HEK293 (cell line): ENCODE results near the gene RTN4IP1.

Experiments
- CTCF ChIA-PET: fragments of 350-600 bp; formaldehyde crosslinking; extraction: SDS; loops from one replicate; lab custom pipeline; 2021; ENCODE audit warnings: antibody characterized with exemption; lab: Yijun Ruan, JAX
- POLR2A ChIA-PET: fragments of 300-600 bp; formaldehyde crosslinking; extraction: SDS; loops from one replicate; lab custom pipeline; 2020; ENCODE audit warnings: antibody characterized with exemption, inconsistent platforms; lab: Yijun Ruan, JAX
- H3K27ac ChIP-seq: fragments of 200-500 bp; sonication (Bioruptor generic); 2 replicates; pipeline ENCODE4 v1.5.1; 2014; ENCODE audit warnings: low read depth, low read length, control low read depth, inconsistent platforms; ENCODE audit errors: extremely low read depth
- H3K36me3 ChIP-seq, 2 experiments: fragments of 200-500 bp in 1 of 2; sonication (Bioruptor generic) in 1 of 2; 1 replicate in 1 of 2; 2 replicates in 1 of 2; pipeline ENCODE4 v1.5.1; 2014 to 2017; ENCODE audit warnings: inconsistent platforms in 2 of 2, low read length in 2 of 2; ENCODE audit not compliant: control insufficient read depth in 2 of 2, insufficient read depth in 1 of 2
- H3K4me1 ChIP-seq: fragments of 200-500 bp; sonication (Bioruptor generic); 2 replicates; pipeline ENCODE4 v1.5.1; 2014; ENCODE audit warnings: mild to moderate bottlenecking, low read length, inconsistent platforms; ENCODE audit not compliant: control insufficient read depth, insufficient read depth
- H3K4me3 ChIP-seq: 2 replicates; pipeline ENCODE4 v1.5.1; 2011; ENCODE audit warnings: low read depth, mild to moderate bottlenecking, control low read depth, low read length, moderate library complexity
- H3K9me3 ChIP-seq: fragments of 200-500 bp; sonication (Bioruptor generic); 2 replicates; pipeline ENCODE4 v1.5.1; 2014; ENCODE audit warnings: low read depth, low read length, inconsistent platforms; ENCODE audit not compliant: control insufficient read depth, insufficient read depth
- SCRT1 ChIP-seq: fragments of 450-650 bp; formaldehyde crosslinking; IDR thresholded peaks from 2 replicates; pipeline ENCODE4 v1.5.1; 2016; ENCODE audit warnings: missing biosample characterization, missing genetic modification characterization, borderline replicate concordance
- TRIM28 ChIP-seq: IDR thresholded peaks from 2 replicates; pipeline ENCODE4 v1.6.1; 2011; ENCODE audit warnings: low read length, control low read depth, borderline replicate concordance
- ZBTB1 ChIP-seq: fragments of 450-650 bp; formaldehyde crosslinking; IDR thresholded peaks from 2 replicates; pipeline ENCODE4 v1.5.1; 2016; ENCODE audit warnings: missing biosample characterization, missing genetic modification characterization
- ZFHX2 ChIP-seq: fragments of 450-650 bp; formaldehyde crosslinking; conservative IDR thresholded peaks from 2 replicates; pipeline ENCODE4 v1.5.1; 2016; ENCODE audit warnings: missing biosample characterization, missing genetic modification characterization
- ZNF157 ChIP-seq: fragments of 450-650 bp; formaldehyde crosslinking; IDR thresholded peaks from 2 replicates; pipeline ENCODE4 v1.5.1; 2016; ENCODE audit warnings: missing biosample characterization, missing genetic modification characterization
- ZNF18 ChIP-seq: fragments of 450-650 bp; formaldehyde crosslinking; IDR thresholded peaks from 2 replicates; pipeline ENCODE4 v1.5.1; 2016; ENCODE audit warnings: missing biosample characterization, missing genetic modification characterization
- ZNF239 ChIP-seq: fragments of 450-650 bp; formaldehyde crosslinking; IDR thresholded peaks from 2 replicates; pipeline ENCODE4 v1.5.1; 2016; ENCODE audit warnings: missing biosample characterization, missing genetic modification characterization
- ZNF433 ChIP-seq: fragments of 450-650 bp; formaldehyde crosslinking; IDR thresholded peaks from 2 replicates; pipeline ENCODE4 v1.5.1; 2016; ENCODE audit warnings: missing biosample characterization, missing genetic modification characterization, low read depth
- ZNF571 ChIP-seq: fragments of 450-650 bp; formaldehyde crosslinking; IDR thresholded peaks from 2 replicates; pipeline ENCODE4 v1.5.0; 2017; ENCODE audit warnings: missing biosample characterization, missing genetic modification characterization
- TF ChIP-seq, protein P1 (sequence below): sonication (generic); formaldehyde crosslinking; IDR thresholded peaks from 2 replicates; pipeline ENCODE4 v1.8.1; 2022; ENCODE audit warnings: mild to moderate bottlenecking, moderate library complexity, missing genetic modification reagents
- TF ChIP-seq, protein P2 (sequence below): fragments of 450-650 bp; formaldehyde crosslinking; IDR thresholded peaks from 2 replicates; pipeline ENCODE4 v1.5.1; 2016; ENCODE audit warnings: missing biosample characterization, missing genetic modification characterization
- TF ChIP-seq, protein P3 (sequence below): fragments of 450-650 bp; formaldehyde crosslinking; IDR thresholded peaks from 2 replicates; pipeline ENCODE4 v1.5.0; 2017; ENCODE audit warnings: missing biosample characterization, missing genetic modification characterization, borderline replicate concordance

Gene RTN4IP1

GRCh38 chr6:106667022-106667402 lies 37.7 kb upstream of the RTN4IP1 start:
- POLR2A ChIA-PET, result no interaction called here
- H3K4me3 ChIP-seq, result no peak overlapping the region
- no peaks in the 10 kb centered on the region for H3K9me3 ChIP-seq
- TF ChIP-seq, protein P1, sequence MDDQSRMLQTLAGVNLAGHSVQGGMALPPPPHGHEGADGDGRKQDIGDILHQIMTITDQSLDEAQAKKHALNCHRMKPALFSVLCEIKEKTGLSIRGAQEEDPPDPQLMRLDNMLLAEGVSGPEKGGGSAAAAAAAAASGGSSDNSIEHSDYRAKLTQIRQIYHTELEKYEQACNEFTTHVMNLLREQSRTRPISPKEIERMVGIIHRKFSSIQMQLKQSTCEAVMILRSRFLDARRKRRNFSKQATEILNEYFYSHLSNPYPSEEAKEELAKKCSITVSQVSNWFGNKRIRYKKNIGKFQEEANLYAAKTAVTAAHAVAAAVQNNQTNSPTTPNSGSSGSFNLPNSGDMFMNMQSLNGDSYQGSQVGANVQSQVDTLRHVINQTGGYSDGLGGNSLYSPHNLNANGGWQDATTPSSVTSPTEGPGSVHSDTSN (CRISPR knock-in tag), result no peak
- TF ChIP-seq SCRT1 (tag by site-specific recombination) (no peak), ZNF18 (tag by site-specific recombination) (no peak), ZNF571 (tag by site-specific recombination) (no peak)
- TF ChIP-seq, protein P2, sequence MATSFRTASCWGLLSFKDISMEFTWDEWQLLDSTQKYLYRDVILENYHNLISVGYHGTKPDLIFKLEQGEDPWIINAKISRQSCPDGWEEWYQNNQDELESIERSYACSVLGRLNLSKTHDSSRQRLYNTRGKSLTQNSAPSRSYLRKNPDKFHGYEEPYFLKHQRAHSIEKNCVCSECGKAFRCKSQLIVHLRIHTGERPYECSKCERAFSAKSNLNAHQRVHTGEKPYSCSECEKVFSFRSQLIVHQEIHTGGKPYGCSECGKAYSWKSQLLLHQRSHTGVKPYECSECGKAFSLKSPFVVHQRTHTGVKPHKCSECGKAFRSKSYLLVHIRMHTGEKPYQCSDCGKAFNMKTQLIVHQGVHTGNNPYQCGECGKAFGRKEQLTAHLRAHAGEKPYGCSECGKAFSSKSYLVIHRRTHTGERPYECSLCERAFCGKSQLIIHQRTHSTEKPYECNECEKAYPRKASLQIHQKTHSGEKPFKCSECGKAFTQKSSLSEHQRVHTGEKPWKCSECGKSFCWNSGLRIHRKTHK (tag by site-specific recombination), result no peak
- peaks cover 4 to 48% of the 10 kb centered on the region in 2 experiments for H3K36me3 ChIP-seq
- H3K4me1 ChIP-seq, result no peaks in the 10 kb centered on the region
- no peak overlapping the region for H3K27ac ChIP-seq
- CTCF ChIA-PET, result interaction anchor here (0.5 to 1.2 kb wide), 3 partner anchors 299 to 312 kb away, joined by 3 to 5 read pairs (median 3); partner anchors contain the start of gene CRYBG1

GRCh38 chr6:106666282-106667021 lies 37.2 kb upstream of the RTN4IP1 start:
- POLR2A ChIA-PET, result no interaction called here
- TF ChIP-seq, protein P3, sequence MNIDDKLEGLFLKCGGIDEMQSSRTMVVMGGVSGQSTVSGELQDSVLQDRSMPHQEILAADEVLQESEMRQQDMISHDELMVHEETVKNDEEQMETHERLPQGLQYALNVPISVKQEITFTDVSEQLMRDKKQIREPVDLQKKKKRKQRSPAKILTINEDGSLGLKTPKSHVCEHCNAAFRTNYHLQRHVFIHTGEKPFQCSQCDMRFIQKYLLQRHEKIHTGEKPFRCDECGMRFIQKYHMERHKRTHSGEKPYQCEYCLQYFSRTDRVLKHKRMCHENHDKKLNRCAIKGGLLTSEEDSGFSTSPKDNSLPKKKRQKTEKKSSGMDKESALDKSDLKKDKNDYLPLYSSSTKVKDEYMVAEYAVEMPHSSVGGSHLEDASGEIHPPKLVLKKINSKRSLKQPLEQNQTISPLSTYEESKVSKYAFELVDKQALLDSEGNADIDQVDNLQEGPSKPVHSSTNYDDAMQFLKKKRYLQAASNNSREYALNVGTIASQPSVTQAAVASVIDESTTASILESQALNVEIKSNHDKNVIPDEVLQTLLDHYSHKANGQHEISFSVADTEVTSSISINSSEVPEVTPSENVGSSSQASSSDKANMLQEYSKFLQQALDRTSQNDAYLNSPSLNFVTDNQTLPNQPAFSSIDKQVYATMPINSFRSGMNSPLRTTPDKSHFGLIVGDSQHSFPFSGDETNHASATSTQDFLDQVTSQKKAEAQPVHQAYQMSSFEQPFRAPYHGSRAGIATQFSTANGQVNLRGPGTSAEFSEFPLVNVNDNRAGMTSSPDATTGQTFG, result no peak
- TF ChIP-seq ZBTB1 (tag by site-specific recombination), result no peak
- no peak for TF ChIP-seq ZNF157 (tag by site-specific recombination)
- no peak for TF ChIP-seq ZNF433 (tag by site-specific recombination)
- no peak for TF ChIP-seq ZFHX2 (tag by site-specific recombination)
- no peak for TF ChIP-seq TRIM28
- Histone ChIP-seq H3K27ac (no peak overlapping the region), H3K36me3 (peaks cover 4 to 49% of the 10 kb centered on the region in 2 experiments), H3K4me1 (no peaks in the 10 kb centered on the region), H3K9me3 (no peaks in the 10 kb centered on the region), H3K4me3 (no peak overlapping the region)
- CTCF ChIA-PET, result interaction anchor here (0.5 to 1.2 kb wide), 2 partner anchors 299 to 313 kb away, joined by 3 to 5 read pairs; no protein-coding TSS in a partner anchor

- H3K4me1 ChIP-seq, result no peaks in the 10 kb centered on the region
- ChIA-PET POLR2A (no interaction called here), CTCF (no interaction called here)
- peaks cover 11 to 78% of the 10 kb centered on the region in 2 experiments for H3K36me3 ChIP-seq
- H3K27ac ChIP-seq, result no peak overlapping the region
- no peak for TF ChIP-seq ZNF239 (tag by site-specific recombination)
- H3K9me3 ChIP-seq, result no peaks in the 10 kb centered on the region
- H3K4me3 ChIP-seq, result no peak overlapping the region
Measured at GRCh38 chr6:106662458-106662857, 33.2 kb upstream of the RTN4IP1 start.
